T-cell (primary cell): ENCODE data around the gene FBXW7. TPM values are rescaled to one million over a fixed set of nuclear protein-coding genes. Genes with fewer than 3 reads are reported as not detected.

ENCODE experiments used
- ATAC-seq, 4 experiments: fragments of 200-7000 bp in 3 of 4; fragments of 150-1000 bp in 1 of 4; cut with Tn5 transposase; replicated peaks in 1 of 4; 1 replicate in 3 of 4; 2 replicates in 1 of 4; pipeline ENCODE4 v1.10.0; 2021; ENCODE audit warnings: moderate library complexity in 3 of 4, mild to moderate bottlenecking in 2 of 4, moderate number of reproducible peaks in 1 of 4
- CTCF ChIA-PET, 2 donors: fragments of 300-600 bp; sonication (Branson Sonifier 250); formaldehyde crosslinking; loops; one replicate each; lab custom pipeline; 2022; ENCODE audit warnings: antibody characterized with exemption in 2 of 2; lab: Charles Lee
- POLR2A ChIA-PET, 2 donors: fragments of 300-600 bp; sonication (Branson Sonifier 250); formaldehyde crosslinking; loops; one replicate each; lab custom pipeline; 2022; ENCODE audit warnings: antibody characterized with exemption in 2 of 2; lab: Charles Lee
- DNase-seq, 35 experiments: peaks; one replicate each; pipeline versions ENCODE4 v3.0.0 to v3.0.0-alpha.2; 2013 to 2023
- H3K27ac ChIP-seq: one replicate; pipeline ENCODE4 v1.5.1; 2013; ENCODE audit warnings: low read length
- H3K27me3 ChIP-seq, 2 experiments: replicated peaks in 1 of 2; 1 replicate in 1 of 2; 2 replicates in 1 of 2; pipeline versions ENCODE4 v1.6.1 to v1.7.0; 2013; ENCODE audit warnings: low read length in 1 of 2, mixed read lengths in 1 of 2; ENCODE audit not compliant: control insufficient read depth in 2 of 2, insufficient read depth in 2 of 2; ENCODE audit errors: extremely low read depth in 1 of 2
- H3K36me3 ChIP-seq, 2 donors: 1 replicate in 1 of 2; 2 replicates in 1 of 2; pipeline versions ENCODE4 v1.6.1 to v1.7.0; 2013; ENCODE audit warnings: low read length in 1 of 2; ENCODE audit not compliant: control insufficient read depth in 2 of 2, insufficient read depth in 1 of 2; ENCODE audit errors: extremely low read depth in 1 of 2
- H3K4me1 ChIP-seq, 2 experiments: 1 replicate in 1 of 2; 2 replicates in 1 of 2; pipeline versions ENCODE4 v1.6.1 to v1.7.0; 2013; ENCODE audit warnings: low read length in 2 of 2, mixed read lengths in 1 of 2; ENCODE audit not compliant: insufficient read depth in 2 of 2, control insufficient read depth in 1 of 2; ENCODE audit errors: extremely low read depth in 1 of 2
- H3K4me3 ChIP-seq, 2 donors: 1 replicate in 1 of 2; 2 replicates in 1 of 2; pipeline versions ENCODE4 v1.5.1 to v1.7.0; 2013; ENCODE audit warnings: mild to moderate bottlenecking in 2 of 2, low read length in 1 of 2, moderate library complexity in 1 of 2; ENCODE audit not compliant: control insufficient read depth in 1 of 2; ENCODE audit errors: extremely low read depth in 1 of 2
- H3K9me3 ChIP-seq: 2 replicates; pipeline ENCODE4 v1.7.0; 2013
- H3K27ac Mint-ChIP-seq, 2 donors: one replicate each; pipeline ENCODE4 v1.8.0; 2020 to 2021; ENCODE audit warnings: mild to moderate bottlenecking in 2 of 2, mixed read lengths in 2 of 2
- H3K27me3 Mint-ChIP-seq, 2 donors: one replicate each; pipeline ENCODE4 v1.8.0; 2021 to 2022; ENCODE audit warnings: mixed read lengths in 2 of 2
- H3K36me3 Mint-ChIP-seq: one replicate; pipeline ENCODE4 v1.8.0; 2021; ENCODE audit warnings: mixed read lengths
- H3K4me1 Mint-ChIP-seq, 3 donors: one replicate each; pipeline ENCODE4 v1.8.0; 2020 to 2022; ENCODE audit warnings: mixed read lengths in 3 of 3, mild to moderate bottlenecking in 1 of 3
- H3K4me3 Mint-ChIP-seq, 3 donors: one replicate each; pipeline ENCODE4 v1.8.0; 2020 to 2022; ENCODE audit warnings: mild to moderate bottlenecking in 3 of 3, mixed read lengths in 3 of 3, moderate library complexity in 3 of 3
- H3K9me3 Mint-ChIP-seq, 3 donors: one replicate each; pipeline ENCODE4 v1.8.0; 2020 to 2022; ENCODE audit warnings: mixed read lengths in 3 of 3
- WGBS: methylation state at CpG from one replicate; pipeline ENCODE4 v1.1.5; 2013; ENCODE audit warnings: missing lambda C conversion rate; ENCODE audit not compliant: insufficient coverage; 5-methylcytosine and 5-hydroxymethylcytosine counted together
- total RNA-seq, 35 experiments: library from RNA in 6 of 35; stranded (reverse) in 6 of 35; fragments of 120-200 nt in 1 of 35; gene quantifications; one replicate each; pipeline versions ENCODE4 v1.2.1 to v1.2.4 and lab custom pipeline; 2013 to 2026

The FBXW7 gene
- total RNA-seq, 5 donors from 2014 or later (not counting 1 experiment from before 2014, with no cell fraction given): 91.9 to 131 (median 96.0) TPM

GRCh38 chr4:152528060-152528459, 7.8 kb downstream of the FBXW7 start:
- no peak overlapping the region for H3K27ac ChIP-seq
- ATAC-seq (no peak), DNase-seq (no peak)
- peaks cover 11 to 14% of the 10 kb centered on the region in 2 experiments for H3K4me1 ChIP-seq
- Mint-ChIP-seq H3K4me1 (peaks cover 71 to 73% (median 71%) of the 10 kb centered on the region in 3 donors), H3K9me3 (no peaks in the 10 kb centered on the region), H3K4me3 (peak overlapping the region in 1 of 3 donors; percentile 7), H3K36me3 (peaks cover 28% of the 10 kb centered on the region), H3K27me3 (no peaks in the 10 kb centered on the region), H3K27ac (peak overlapping the region in 1 of 2 donors; percentile 5)
- CTCF ChIA-PET: no interaction called here
- no peaks in the 10 kb centered on the region for H3K27me3 ChIP-seq
- H3K9me3 ChIP-seq: no peaks in the 10 kb centered on the region
- peaks cover 0 to 16% of the 10 kb centered on the region in 2 donors for H3K36me3 ChIP-seq
- H3K4me3 ChIP-seq: no peak overlapping the region
- POLR2A ChIA-PET: no interaction called here
- WGBS: no CpG with 5 or more reads among the region's 2 CpGs

DNA sequence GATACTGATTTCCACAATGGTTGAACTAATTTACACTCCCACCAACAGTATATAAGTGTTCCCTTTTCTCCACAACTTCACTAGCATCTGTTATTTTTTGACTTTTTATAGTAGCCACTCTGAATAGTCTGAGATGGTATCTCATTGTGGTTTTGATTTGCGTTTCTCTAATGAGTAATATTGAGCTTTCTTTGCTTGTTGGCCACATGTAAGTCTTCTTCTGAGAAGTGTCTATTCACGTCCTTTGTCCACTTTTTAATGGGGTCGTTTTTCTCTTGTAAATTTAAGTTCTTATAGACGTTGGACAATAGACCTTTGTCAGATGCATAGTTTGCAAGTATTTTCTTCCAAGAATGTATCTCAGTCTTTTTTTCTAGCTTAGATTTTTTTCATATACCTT, 10.0 kb downstream of the FBXW7 start:
- peaks cover 7 to 12% of the 10 kb centered on the region in 2 experiments for H3K4me1 ChIP-seq
- no peak for DNase-seq
- ATAC-seq: no peak
- no peak overlapping the region for H3K27ac Mint-ChIP-seq
- WGBS: no CpG with 5 or more reads among the region's 4 CpGs
- peaks cover 73 to 76% (median 73%) of the 10 kb centered on the region in 3 donors for H3K4me1 Mint-ChIP-seq
- H3K36me3 ChIP-seq: peaks cover 0 to 8% of the 10 kb centered on the region in 2 donors
- H3K9me3 Mint-ChIP-seq: no peaks in the 10 kb centered on the region
- H3K27me3 ChIP-seq: no peaks in the 10 kb centered on the region
- H3K27ac ChIP-seq: no peak overlapping the region
- no peak overlapping the region for H3K4me3 ChIP-seq
- H3K4me3 Mint-ChIP-seq: no peak overlapping the region
- peaks cover 24% of the 10 kb centered on the region for H3K36me3 Mint-ChIP-seq
- no peaks in the 10 kb centered on the region for H3K9me3 ChIP-seq
- CTCF ChIA-PET: interaction anchor here (0.7 to 1.7 kb wide), 7 partner anchors 9 to 53 kb away, joined by 3 to 7 read pairs (median 4); partner anchors contain the start of gene FBXW7 (in 1 of the 2)
- H3K27me3 Mint-ChIP-seq: no peaks in the 10 kb centered on the region
- POLR2A ChIA-PET: interaction anchor here in 1 of 2 donors (1.4 kb wide), 1 partner anchor 10 kb away, joined by 6 read pairs; the partner anchor contains the start of gene FBXW7

DNA sequence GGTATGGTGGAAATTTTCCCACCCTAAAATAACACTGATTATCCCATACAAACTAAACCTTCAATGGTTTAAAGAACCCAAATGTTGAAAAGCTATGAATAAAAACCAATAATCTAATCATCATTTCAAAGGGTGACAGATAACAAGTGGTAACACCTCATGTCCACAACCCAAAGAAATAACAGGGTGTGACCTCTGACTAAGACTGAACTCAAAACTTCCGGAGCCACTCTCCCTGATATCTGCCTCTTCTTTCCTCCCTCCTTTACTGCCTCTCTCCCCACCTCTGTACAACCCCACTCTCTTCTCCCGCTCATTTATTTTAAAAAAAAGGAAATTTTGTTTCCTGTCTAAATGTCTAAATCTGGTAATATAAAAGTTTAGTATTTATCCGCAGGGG, 11.5 kb downstream of the FBXW7 start:
- peaks cover 30% of the 10 kb centered on the region for H3K36me3 Mint-ChIP-seq
- no peak overlapping the region for H3K4me3 ChIP-seq
- H3K4me1 ChIP-seq: peaks cover 6% of the 10 kb centered on the region in 2 experiments
- H3K36me3 ChIP-seq: peaks cover 0 to 4% of the 10 kb centered on the region in 2 donors
- no peaks in the 10 kb centered on the region for H3K27me3 ChIP-seq
- ChIA-PET POLR2A (interaction anchor here in 1 of 2 donors (0.6 to 1.3 kb wide), 2 partner anchors 12 to 736 kb away, joined by 6 to 7 read pairs; no protein-coding TSS in a partner anchor), CTCF (interaction anchor here (0.6 to 3.8 kb wide), 4 partner anchors 11 to 22 kb away, joined by 3 to 21 read pairs (median 4); no protein-coding TSS in a partner anchor)
- peaks cover 74 to 77% (median 76%) of the 10 kb centered on the region in 3 donors for H3K4me1 Mint-ChIP-seq
- no peaks in the 10 kb centered on the region for H3K27me3 Mint-ChIP-seq
- DNase-seq: peak in 1 of 35 experiments; percentile 33
- no peaks in the 10 kb centered on the region for H3K9me3 ChIP-seq
- ATAC-seq: peak in 3 of 4 experiments; percentile 30 to 75 (median 38)
- H3K9me3 Mint-ChIP-seq: no peaks in the 10 kb centered on the region
- peak overlapping the region; percentile 7 to 40 (median 15) for H3K4me3 Mint-ChIP-seq
- WGBS: no CpG with 5 or more reads among the region's 3 CpGs
- H3K27ac Mint-ChIP-seq: peak overlapping the region; percentile 81
- H3K27ac ChIP-seq: no peak overlapping the region

- Mint-ChIP-seq H3K27ac (peak overlapping the region; percentile 19 to 39), H3K4me1 (peaks cover 75 to 77% (median 76%) of the 10 kb centered on the region in 3 donors), H3K27me3 (no peaks in the 10 kb centered on the region), H3K36me3 (peaks cover 32% of the 10 kb centered on the region), H3K4me3 (no peak overlapping the region), H3K9me3 (no peaks in the 10 kb centered on the region)
- CTCF ChIA-PET: interaction anchor here (0.6 to 3.8 kb wide), 5 partner anchors 8 to 22 kb away, joined by 3 to 21 read pairs (median 4); no protein-coding TSS in a partner anchor
- DNase-seq: no peak
- H3K4me1 ChIP-seq: peaks cover 4 to 6% of the 10 kb centered on the region in 2 experiments
- WGBS: no CpG with 5 or more reads among the region's 1 CpG
- no peak for ATAC-seq
- no peak overlapping the region for H3K4me3 ChIP-seq
- H3K27me3 ChIP-seq: no peaks in the 10 kb centered on the region
- H3K9me3 ChIP-seq: no peaks in the 10 kb centered on the region
- peaks cover 0 to 4% of the 10 kb centered on the region in 2 donors for H3K36me3 ChIP-seq
- POLR2A ChIA-PET: interaction anchor here in 1 of 2 donors (1.3 kb wide), 1 partner anchor 13 kb away, joined by 6 read pairs; no protein-coding TSS in a partner anchor
- H3K27ac ChIP-seq: no peak overlapping the region
Measured at GRCh38 chr4:152523731-152524130, 12.2 kb downstream of the FBXW7 start.

GRCh38 chr4:152522754-152523153, 13.1 kb downstream of the FBXW7 start:
- ATAC-seq (no peak), DNase-seq (no peak)
- Histone ChIP-seq H3K27ac (no peak overlapping the region), H3K36me3 (peaks cover 0 to 2% of the 10 kb centered on the region in 2 donors), H3K4me1 (peaks cover 0 to 6% of the 10 kb centered on the region in 2 experiments), H3K9me3 (no peaks in the 10 kb centered on the region), H3K27me3 (no peaks in the 10 kb centered on the region), H3K4me3 (no peak overlapping the region)
- WGBS: 100% methylated on average over 1 of the region's 2 CpGs
- H3K27me3 Mint-ChIP-seq: no peaks in the 10 kb centered on the region
- H3K4me1 Mint-ChIP-seq: peaks cover 65 to 69% (median 67%) of the 10 kb centered on the region in 3 donors
- peak overlapping the region in 1 of 2 donors; percentile 22 for H3K27ac Mint-ChIP-seq
- H3K9me3 Mint-ChIP-seq: no peaks in the 10 kb centered on the region
- ChIA-PET CTCF (interaction anchor here (1.3 to 3.8 kb wide), 3 partner anchors 9 to 21 kb away, joined by 4 to 21 read pairs (median 6); no protein-coding TSS in a partner anchor), POLR2A (no interaction called here)
- peaks cover 31% of the 10 kb centered on the region for H3K36me3 Mint-ChIP-seq
- H3K4me3 Mint-ChIP-seq: no peak overlapping the region

GRCh38 chr4:152522245-152522644, 13.6 kb downstream of the FBXW7 start:
- Mint-ChIP-seq H3K27me3 (no peaks in the 10 kb centered on the region), H3K4me3 (no peak overlapping the region), H3K27ac (no peak overlapping the region), H3K4me1 (peaks cover 61 to 69% (median 65%) of the 10 kb centered on the region in 3 donors), H3K9me3 (no peaks in the 10 kb centered on the region), H3K36me3 (peaks cover 29% of the 10 kb centered on the region)
- no peaks in the 10 kb centered on the region for H3K9me3 ChIP-seq
- H3K27ac ChIP-seq: no peak overlapping the region
- ATAC-seq: no peak
- ChIA-PET CTCF (interaction anchor here (1.3 to 3.8 kb wide), 3 partner anchors 9 to 21 kb away, joined by 4 to 21 read pairs (median 6); no protein-coding TSS in a partner anchor), POLR2A (interaction anchor here in 1 of 2 donors (0.7 kb wide), 1 partner anchor 731 kb away, joined by 10 read pairs; no protein-coding TSS in a partner anchor)
- H3K36me3 ChIP-seq: peaks cover 0 to 2% of the 10 kb centered on the region in 2 donors
- no peak overlapping the region for H3K4me3 ChIP-seq
- DNase-seq: no peak
- peaks cover 0 to 6% of the 10 kb centered on the region in 2 experiments for H3K4me1 ChIP-seq
- no peaks in the 10 kb centered on the region for H3K27me3 ChIP-seq
- WGBS: no CpG with 5 or more reads among the region's 2 CpGs
